ENCODE measurements around the gene QSOX2.

- no peak for TF ChIP-seq CTCF (IDR thresholded peaks at IDR 0.05)
- TF ChIP-seq POLR2A (IDR thresholded peaks at IDR 0.05), result no peak
Measured at GRCh38 chr9:136200424-136200823, 45.2 kb downstream of the QSOX2 start.

Measured in body of pancreas (tissue), 4 donors.